Hepatocyte (in vitro differentiated cells): ENCODE data around the gene NRL.

Source experiments
- EZH2 ChIP-seq: fragments of 200-600 bp; sonication (generic); IDR thresholded peaks from 2 replicates; pipeline ENCODE4 v1.6.1; 2016; ENCODE audit warnings: antibody characterized with exemption, mild to moderate bottlenecking, borderline replicate concordance
- EZH2phosphoT487 ChIP-seq: fragments of 200-600 bp; sonication (generic); IDR thresholded peaks from one replicate; pipeline ENCODE4 v1.6.1; 2018; ENCODE audit warnings: antibody characterized with exemption, mild to moderate bottlenecking, low read depth, moderate library complexity; ENCODE audit not compliant: unreplicated experiment, severe bottlenecking
- TF ChIP-seq, protein P1 (sequence below): fragments of 200-600 bp; sonication (generic); IDR thresholded peaks from 2 replicates; pipeline ENCODE4 v1.5.1; 2016; ENCODE audit warnings: antibody characterized with exemption, mild to moderate bottlenecking; ENCODE audit not compliant: poor library complexity

DNA sequence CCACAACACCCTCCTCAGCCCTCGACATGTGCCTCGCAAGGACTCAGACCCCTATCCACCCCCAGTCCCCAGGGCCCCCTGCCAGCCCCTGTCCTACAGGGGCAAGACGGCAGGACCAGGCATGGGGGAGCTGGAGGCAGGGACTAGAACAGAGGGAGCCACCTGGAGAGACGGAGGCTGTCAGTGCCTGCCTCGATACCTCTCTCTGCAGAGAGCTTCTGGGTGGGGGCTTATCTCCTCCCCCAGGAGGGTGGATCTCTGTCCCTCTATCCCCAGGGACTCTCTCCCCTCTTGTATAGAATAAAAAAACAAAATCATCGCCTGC lies 45.4 kb downstream of the NRL start:
- TF ChIP-seq, protein P1, sequence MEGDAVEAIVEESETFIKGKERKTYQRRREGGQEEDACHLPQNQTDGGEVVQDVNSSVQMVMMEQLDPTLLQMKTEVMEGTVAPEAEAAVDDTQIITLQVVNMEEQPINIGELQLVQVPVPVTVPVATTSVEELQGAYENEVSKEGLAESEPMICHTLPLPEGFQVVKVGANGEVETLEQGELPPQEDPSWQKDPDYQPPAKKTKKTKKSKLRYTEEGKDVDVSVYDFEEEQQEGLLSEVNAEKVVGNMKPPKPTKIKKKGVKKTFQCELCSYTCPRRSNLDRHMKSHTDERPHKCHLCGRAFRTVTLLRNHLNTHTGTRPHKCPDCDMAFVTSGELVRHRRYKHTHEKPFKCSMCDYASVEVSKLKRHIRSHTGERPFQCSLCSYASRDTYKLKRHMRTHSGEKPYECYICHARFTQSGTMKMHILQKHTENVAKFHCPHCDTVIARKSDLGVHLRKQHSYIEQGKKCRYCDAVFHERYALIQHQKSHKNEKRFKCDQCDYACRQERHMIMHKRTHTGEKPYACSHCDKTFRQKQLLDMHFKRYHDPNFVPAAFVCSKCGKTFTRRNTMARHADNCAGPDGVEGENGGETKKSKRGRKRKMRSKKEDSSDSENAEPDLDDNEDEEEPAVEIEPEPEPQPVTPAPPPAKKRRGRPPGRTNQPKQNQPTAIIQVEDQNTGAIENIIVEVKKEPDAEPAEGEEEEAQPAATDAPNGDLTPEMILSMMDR, result no peak
- no peak for TF ChIP-seq EZH2
- TF ChIP-seq EZH2phosphoT487, result no peak
